ENCODE data around the gene ALB. TPM values are rescaled to one million over a fixed set of nuclear protein-coding genes. Genes with fewer than 3 reads are reported as not detected.

Gene ALB
- total and polyA plus RNA-seq, 2 of the 8 experiments (the other 6 are each of a cell fraction or from before 2014, with no cell fraction given) = 0.12 TPM; not detected in 1

DNA sequence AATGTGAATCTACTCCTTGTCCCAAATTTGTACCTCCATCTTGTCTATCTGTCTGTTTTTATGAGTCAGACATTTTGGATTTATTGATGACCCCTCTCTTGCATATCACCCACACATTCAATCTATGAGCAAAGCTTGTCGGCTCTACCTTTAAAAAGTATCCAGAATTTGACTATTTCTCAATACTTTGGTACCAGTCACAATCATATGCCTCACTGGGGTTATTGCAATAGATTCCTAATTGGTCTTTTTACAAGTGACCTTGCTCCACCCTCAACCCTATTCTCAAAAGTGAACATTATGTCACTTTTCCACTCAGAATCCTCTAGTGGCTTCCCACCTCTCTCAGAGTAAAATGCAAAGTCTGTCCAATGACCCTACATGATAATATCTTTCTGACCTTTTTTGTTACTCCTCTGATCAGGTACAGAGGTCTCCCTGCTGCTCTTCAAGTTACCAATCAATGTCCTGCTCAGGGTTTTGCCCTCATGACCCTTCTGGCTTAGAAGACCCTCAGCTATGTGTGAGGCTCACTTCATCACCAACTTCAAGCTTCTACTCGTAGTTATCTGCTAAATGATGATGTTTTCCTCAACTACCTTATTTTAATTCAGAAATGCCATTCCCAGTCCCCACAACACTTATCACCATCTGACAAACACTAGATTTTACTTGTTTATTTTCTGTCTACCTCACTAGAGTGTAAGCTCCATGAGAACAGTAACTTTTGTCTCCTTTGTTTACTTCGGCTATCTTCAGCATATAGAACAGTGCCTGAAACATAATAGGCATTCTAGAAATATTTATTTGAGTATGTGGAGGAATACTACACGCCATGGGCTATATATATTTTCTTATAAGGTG is 54.3 kb downstream of the ALB start:
- no peak overlapping the region for H2BK15ac ChIP-seq (ENCODE audit: low read length)
- H4K20me1 ChIP-seq (replicated peaks in 1 of 2; ENCODE audit: control insufficient read depth in 1 of 2, insufficient read depth in 2 of 2, low read length in 2 of 2) = no peaks in the 10 kb centered on the region
- no peak overlapping the region for H2AK5ac ChIP-seq (ENCODE audit: low read depth, low read length)
- DNase-seq (ENCODE audit: low read depth in 1 of 2, low spot score in 2 of 2) (no peak), FAIRE-seq (no peak)
- no peak overlapping the region for H2BK12ac ChIP-seq (ENCODE audit: low read depth, low read length)
- H3K79me2 ChIP-seq (ENCODE audit: control insufficient read depth in 1 of 2, insufficient read depth in 2 of 2, low read length in 2 of 2) = no peaks in the 10 kb centered on the region
- no peak overlapping the region for H3K23ac ChIP-seq (ENCODE audit: insufficient read length)
- H2BK5ac ChIP-seq (ENCODE audit: low read depth, low read length) = no peak overlapping the region
- H3K79me1 ChIP-seq (ENCODE audit: low read depth, low read length) = no peaks in the 10 kb centered on the region
- H3K4ac ChIP-seq (replicated peaks; ENCODE audit: insufficient read length, low read depth, low read length) = no peak overlapping the region
- no peak overlapping the region for H4K5ac ChIP-seq (ENCODE audit: insufficient read length, low read depth, low read length)
- POLR2A ChIA-PET (ENCODE audit: partially characterized antibody) = no interaction called here
- no peak overlapping the region for H2AFZ ChIP-seq (ENCODE audit: low read length)
- peak overlapping the region; percentile 14; the same call in 1 of the 2 replicates for H2BK20ac ChIP-seq (ENCODE audit: low read length)
- no peaks in the 10 kb centered on the region for H3K27me3 ChIP-seq (replicated peaks in 1 of 4; ENCODE audit: control insufficient read depth in 3 of 4, extremely low read depth in 1 of 4, insufficient read depth in 3 of 4, low read length in 3 of 4)
- no peak overlapping the region for H4K91ac ChIP-seq (replicated peaks; ENCODE audit: insufficient read length, low read length)
- H3K14ac ChIP-seq (ENCODE audit: insufficient read length) = no peak overlapping the region
- H3K18ac ChIP-seq (ENCODE audit: extremely low read depth, low read length) = no peak overlapping the region
- no peak overlapping the region for H3K4me2 ChIP-seq (ENCODE audit: insufficient read depth in 1 of 2, low read depth in 2 of 2, low read length in 2 of 2)
- H3K23me2 ChIP-seq (ENCODE audit: low read depth, low read length) = no peaks in the 10 kb centered on the region; the same call in 1 of the 2 replicates
- CTCF ChIA-PET (ENCODE audit: partially characterized antibody) = interaction anchor here (1.0 to 4.9 kb wide), 3 partner anchors 12 to 40 kb away, joined by 3 to 37 read pairs (median 3); no protein-coding TSS in a partner anchor
- peaks cover 0 to 2% (median under 1%) of the 10 kb centered on the region in 4 experiments; a peak in 2 of 7 replicates for H3K4me1 ChIP-seq (replicated peaks in 1 of 4; ENCODE audit: control insufficient read depth in 3 of 4, insufficient read depth in 4 of 4, low read length in 3 of 4)
- H3K9ac ChIP-seq (replicated peaks in 1 of 4; ENCODE audit: extremely low read depth in 1 of 4, low read depth in 3 of 4, low read length in 3 of 4) = no peak overlapping the region
- H3K9me3 ChIP-seq (ENCODE audit: insufficient read depth in 2 of 2, low read depth in 1 of 2, low read length in 1 of 2) = no peaks in the 10 kb centered on the region; a peak in 1 of 4 replicates
- WGBS, 2 experiments (ENCODE audit: extremely low coverage in 1 of 2, insufficient coverage in 1 of 2, insufficient read length in 1 of 2, insufficient replicate concordance in 2 of 2, low coverage in 1 of 2, low lambda C conversion rate in 2 of 2, missing lambda C conversion rate in 1 of 2) = 80% methylated on average over 4 of the region's 4 CpGs; no CpG with 5 or more reads in 1 of the 2 experiments
- no peak overlapping the region for H3K56ac ChIP-seq (replicated peaks; ENCODE audit: insufficient read length, low read depth, low read length)
- no peak overlapping the region for H3K27ac ChIP-seq (ENCODE audit: low read depth, low read length)
- no peak overlapping the region for H2BK120ac ChIP-seq (replicated peaks; ENCODE audit: low read depth, low read length)
- no peak overlapping the region for H3K4me3 ChIP-seq (ENCODE audit: extremely low read depth in 1 of 4, insufficient read depth in 2 of 4, low read depth in 3 of 4, low read length in 4 of 4)
- TF ChIP-seq ASH2L (IDR thresholded peaks at IDR 0.05; ENCODE audit: low read length) (no peak), JUND (IDR thresholded peaks at IDR 0.05; ENCODE audit: low read length) (no peak), SIX5 (IDR thresholded peaks at IDR 0.05; ENCODE audit: low read depth, low read length) (no peak), TAF1 (IDR thresholded peaks at IDR 0.05; ENCODE audit: low read depth, low read length) (no peak), SP1 (IDR thresholded peaks at IDR 0.05; ENCODE audit: low read depth, low read length) (no peak)
- H3K36me3 ChIP-seq (ENCODE audit: control insufficient read depth in 2 of 4, insufficient read depth in 4 of 4, low read length in 3 of 4) = peaks cover 0 to 2% (median 0%) of the 10 kb centered on the region in 4 experiments; a peak in 2 of 8 replicates
- H4K8ac ChIP-seq (ENCODE audit: extremely low read depth, insufficient read depth, low read length) = no peak overlapping the region

All from H1 (cell line).